Keratinocyte (primary cell): ENCODE measurements around the gene AP1S3.

Experiments
- CTCF ChIP-seq, 3 experiments: IDR thresholded peaks in 1 of 3; conservative IDR thresholded peaks in 1 of 3; optimal IDR thresholded peaks in 1 of 3; 2 replicates in 2 of 3; 3 replicates in 1 of 3; pipeline versions ENCODE3 to v1.5.1; 2011; ENCODE audit warnings: low read length in 3 of 3, mild to moderate bottlenecking in 3 of 3, moderate library complexity in 2 of 3, control low read depth in 1 of 3, inconsistent platforms in 1 of 3; ENCODE audit not compliant: insufficient read depth in 2 of 3; ENCODE audit errors: extremely low read depth in 1 of 3
- EZH2 ChIP-seq: IDR thresholded peaks from one replicate; pipeline ENCODE4 v1.6.1; 2012; ENCODE audit warnings: inconsistent platforms, mild to moderate bottlenecking, low read length, moderate library complexity

GRCh38 chr2:223815884-223816570, 21.4 kb downstream of the AP1S3 start:
- TF ChIP-seq EZH2 (no peak), CTCF (optimal IDR thresholded peaks at IDR 0.05 in 1 of 3, IDR thresholded peaks at IDR 0.05 in 1 of 3, conservative IDR thresholded peaks at IDR 0.05 in 1 of 3; ENCODE audit: extremely low read depth in 1 of 3, insufficient read depth in 2 of 3, low read length in 3 of 3) (no peak)
